Measurements from ENCODE around the gene PTEN. TPM values are rescaled to one million over a fixed set of nuclear protein-coding genes. Genes with fewer than 3 reads are reported as not detected.

PTEN gene
- total and polyA plus RNA-seq, 9 of the 15 experiments (the other 6 are each of a cell fraction or from before 2014, with no cell fraction given) = 8.4 to 56.9 (median 22.2) TPM

DNA sequence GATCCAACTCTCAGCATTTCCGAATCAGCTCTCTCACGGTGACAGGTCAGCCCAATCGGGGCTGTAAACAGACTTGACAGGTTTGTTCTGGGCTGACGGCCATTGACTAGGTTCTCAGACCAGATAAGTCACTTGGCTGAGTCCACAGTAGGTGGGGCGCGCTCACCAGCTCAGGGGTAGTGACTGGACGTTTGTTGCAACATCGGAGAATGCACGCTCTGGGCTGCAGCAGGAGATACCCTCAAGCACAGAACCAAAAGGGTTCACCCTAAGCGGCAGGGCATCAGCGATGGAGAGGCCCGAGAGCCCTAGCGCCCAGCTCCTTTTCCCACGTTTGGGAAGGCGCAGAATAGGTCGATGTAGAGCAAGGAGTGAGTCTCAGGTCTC lies 1.9 kb upstream of the PTEN start (continued):
- TF ChIP-seq, protein P1, sequence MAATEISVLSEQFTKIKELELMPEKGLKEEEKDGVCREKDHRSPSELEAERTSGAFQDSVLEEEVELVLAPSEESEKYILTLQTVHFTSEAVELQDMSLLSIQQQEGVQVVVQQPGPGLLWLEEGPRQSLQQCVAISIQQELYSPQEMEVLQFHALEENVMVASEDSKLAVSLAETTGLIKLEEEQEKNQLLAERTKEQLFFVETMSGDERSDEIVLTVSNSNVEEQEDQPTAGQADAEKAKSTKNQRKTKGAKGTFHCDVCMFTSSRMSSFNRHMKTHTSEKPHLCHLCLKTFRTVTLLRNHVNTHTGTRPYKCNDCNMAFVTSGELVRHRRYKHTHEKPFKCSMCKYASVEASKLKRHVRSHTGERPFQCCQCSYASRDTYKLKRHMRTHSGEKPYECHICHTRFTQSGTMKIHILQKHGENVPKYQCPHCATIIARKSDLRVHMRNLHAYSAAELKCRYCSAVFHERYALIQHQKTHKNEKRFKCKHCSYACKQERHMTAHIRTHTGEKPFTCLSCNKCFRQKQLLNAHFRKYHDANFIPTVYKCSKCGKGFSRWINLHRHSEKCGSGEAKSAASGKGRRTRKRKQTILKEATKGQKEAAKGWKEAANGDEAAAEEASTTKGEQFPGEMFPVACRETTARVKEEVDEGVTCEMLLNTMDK (IDR thresholded peaks at IDR 0.05; ENCODE audit: borderline replicate concordance, insufficient read depth, low read depth, low read length, poor library complexity, severe bottlenecking) = no peak
- TF ChIP-seq ZNF695 (CRISPR knock-in tag; IDR thresholded peaks at IDR 0.05) (no peak), ZNF717 (CRISPR knock-in tag; IDR thresholded peaks at IDR 0.05) (no peak), KDM1A (IDR thresholded peaks at IDR 0.05) (no peak), FOSL1 (tag; conservative IDR thresholded peaks at IDR 0.05) (no peak), ZNF124 (CRISPR knock-in tag; IDR thresholded peaks at IDR 0.05) (no peak), ZNF146 (CRISPR knock-in tag; IDR thresholded peaks at IDR 0.05; ENCODE audit: unreplicated experiment) (no peak), TEAD4 (IDR thresholded peaks at IDR 0.05; ENCODE audit: low read length) (no peak), TEAD4 (CRISPR knock-in tag; IDR thresholded peaks at IDR 0.05; ENCODE audit: borderline replicate concordance) (no peak), BRD4 (IDR thresholded peaks at IDR 0.05) (no peak), KDM4B (IDR thresholded peaks at IDR 0.05; ENCODE audit: borderline replicate concordance in 2 of 2, low read depth in 1 of 2) (no peak), ZNF75A (CRISPR knock-in tag; IDR thresholded peaks at IDR 0.05) (no peak), PTTG1 (tag; IDR thresholded peaks at IDR 0.05; ENCODE audit: low read depth) (no peak), BRCA1 (IDR thresholded peaks at IDR 0.05) (no peak), BRCA1 (CRISPR knock-in tag; IDR thresholded peaks at IDR 0.05) (no peak)
- TF ChIP-seq, protein P2, sequence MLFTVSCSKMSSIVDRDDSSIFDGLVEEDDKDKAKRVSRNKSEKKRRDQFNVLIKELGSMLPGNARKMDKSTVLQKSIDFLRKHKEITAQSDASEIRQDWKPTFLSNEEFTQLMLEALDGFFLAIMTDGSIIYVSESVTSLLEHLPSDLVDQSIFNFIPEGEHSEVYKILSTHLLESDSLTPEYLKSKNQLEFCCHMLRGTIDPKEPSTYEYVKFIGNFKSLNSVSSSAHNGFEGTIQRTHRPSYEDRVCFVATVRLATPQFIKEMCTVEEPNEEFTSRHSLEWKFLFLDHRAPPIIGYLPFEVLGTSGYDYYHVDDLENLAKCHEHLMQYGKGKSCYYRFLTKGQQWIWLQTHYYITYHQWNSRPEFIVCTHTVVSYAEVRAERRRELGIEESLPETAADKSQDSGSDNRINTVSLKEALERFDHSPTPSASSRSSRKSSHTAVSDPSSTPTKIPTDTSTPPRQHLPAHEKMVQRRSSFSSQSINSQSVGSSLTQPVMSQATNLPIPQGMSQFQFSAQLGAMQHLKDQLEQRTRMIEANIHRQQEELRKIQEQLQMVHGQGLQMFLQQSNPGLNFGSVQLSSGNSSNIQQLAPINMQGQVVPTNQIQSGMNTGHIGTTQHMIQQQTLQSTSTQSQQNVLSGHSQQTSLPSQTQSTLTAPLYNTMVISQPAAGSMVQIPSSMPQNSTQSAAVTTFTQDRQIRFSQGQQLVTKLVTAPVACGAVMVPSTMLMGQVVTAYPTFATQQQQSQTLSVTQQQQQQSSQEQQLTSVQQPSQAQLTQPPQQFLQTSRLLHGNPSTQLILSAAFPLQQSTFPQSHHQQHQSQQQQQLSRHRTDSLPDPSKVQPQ (CRISPR knock-in tag; IDR thresholded peaks at IDR 0.05; ENCODE audit: borderline replicate concordance) = no peak
- TF ChIP-seq, protein P3, sequence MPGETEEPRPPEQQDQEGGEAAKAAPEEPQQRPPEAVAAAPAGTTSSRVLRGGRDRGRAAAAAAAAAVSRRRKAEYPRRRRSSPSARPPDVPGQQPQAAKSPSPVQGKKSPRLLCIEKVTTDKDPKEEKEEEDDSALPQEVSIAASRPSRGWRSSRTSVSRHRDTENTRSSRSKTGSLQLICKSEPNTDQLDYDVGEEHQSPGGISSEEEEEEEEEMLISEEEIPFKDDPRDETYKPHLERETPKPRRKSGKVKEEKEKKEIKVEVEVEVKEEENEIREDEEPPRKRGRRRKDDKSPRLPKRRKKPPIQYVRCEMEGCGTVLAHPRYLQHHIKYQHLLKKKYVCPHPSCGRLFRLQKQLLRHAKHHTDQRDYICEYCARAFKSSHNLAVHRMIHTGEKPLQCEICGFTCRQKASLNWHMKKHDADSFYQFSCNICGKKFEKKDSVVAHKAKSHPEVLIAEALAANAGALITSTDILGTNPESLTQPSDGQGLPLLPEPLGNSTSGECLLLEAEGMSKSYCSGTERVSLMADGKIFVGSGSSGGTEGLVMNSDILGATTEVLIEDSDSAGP (CRISPR knock-in tag; IDR thresholded peaks at IDR 0.05) = no peak
- TF ChIP-seq, protein P4, sequence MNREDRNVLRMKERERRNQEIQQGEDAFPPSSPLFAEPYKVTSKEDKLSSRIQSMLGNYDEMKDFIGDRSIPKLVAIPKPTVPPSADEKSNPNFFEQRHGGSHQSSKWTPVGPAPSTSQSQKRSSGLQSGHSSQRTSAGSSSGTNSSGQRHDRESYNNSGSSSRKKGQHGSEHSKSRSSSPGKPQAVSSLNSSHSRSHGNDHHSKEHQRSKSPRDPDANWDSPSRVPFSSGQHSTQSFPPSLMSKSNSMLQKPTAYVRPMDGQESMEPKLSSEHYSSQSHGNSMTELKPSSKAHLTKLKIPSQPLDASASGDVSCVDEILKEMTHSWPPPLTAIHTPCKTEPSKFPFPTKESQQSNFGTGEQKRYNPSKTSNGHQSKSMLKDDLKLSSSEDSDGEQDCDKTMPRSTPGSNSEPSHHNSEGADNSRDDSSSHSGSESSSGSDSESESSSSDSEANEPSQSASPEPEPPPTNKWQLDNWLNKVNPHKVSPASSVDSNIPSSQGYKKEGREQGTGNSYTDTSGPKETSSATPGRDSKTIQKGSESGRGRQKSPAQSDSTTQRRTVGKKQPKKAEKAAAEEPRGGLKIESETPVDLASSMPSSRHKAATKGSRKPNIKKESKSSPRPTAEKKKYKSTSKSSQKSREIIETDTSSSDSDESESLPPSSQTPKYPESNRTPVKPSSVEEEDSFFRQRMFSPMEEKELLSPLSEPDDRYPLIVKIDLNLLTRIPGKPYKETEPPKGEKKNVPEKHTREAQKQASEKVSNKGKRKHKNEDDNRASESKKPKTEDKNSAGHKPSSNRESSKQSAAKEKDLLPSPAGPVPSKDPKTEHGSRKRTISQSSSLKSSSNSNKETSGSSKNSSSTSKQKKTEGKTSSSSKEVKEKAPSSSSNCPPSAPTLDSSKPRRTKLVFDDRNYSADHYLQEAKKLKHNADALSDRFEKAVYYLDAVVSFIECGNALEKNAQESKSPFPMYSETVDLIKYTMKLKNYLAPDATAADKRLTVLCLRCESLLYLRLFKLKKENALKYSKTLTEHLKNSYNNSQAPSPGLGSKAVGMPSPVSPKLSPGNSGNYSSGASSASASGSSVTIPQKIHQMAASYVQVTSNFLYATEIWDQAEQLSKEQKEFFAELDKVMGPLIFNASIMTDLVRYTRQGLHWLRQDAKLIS (CRISPR knock-in tag; IDR thresholded peaks at IDR 0.05) = no peak; the same call in 1 of the 2 replicates
- TF ChIP-seq, protein P5, sequence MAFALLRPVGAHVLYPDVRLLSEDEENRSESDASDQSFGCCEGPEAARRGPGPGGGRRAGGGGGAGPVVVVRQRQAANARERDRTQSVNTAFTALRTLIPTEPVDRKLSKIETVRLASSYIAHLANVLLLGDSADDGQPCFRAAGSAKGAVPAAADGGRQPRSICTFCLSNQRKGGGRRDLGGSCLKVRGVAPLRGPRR (CRISPR knock-in tag; IDR thresholded peaks at IDR 0.05) = no peak

Data from K562 (cell line).